ENCODE data around the gene ZNRF1. TPM values are rescaled to one million over a fixed set of nuclear protein-coding genes. Genes with fewer than 3 reads are reported as not detected.
"Not testable (repeated sequence)": the region's sequence is repeated elsewhere in the genome, so short reads cannot be mapped to it uniquely, and the experiment has no call there.

ZNRF1 gene
- polyA plus RNA-seq, 1 donor = 14.0 TPM

DNA sequence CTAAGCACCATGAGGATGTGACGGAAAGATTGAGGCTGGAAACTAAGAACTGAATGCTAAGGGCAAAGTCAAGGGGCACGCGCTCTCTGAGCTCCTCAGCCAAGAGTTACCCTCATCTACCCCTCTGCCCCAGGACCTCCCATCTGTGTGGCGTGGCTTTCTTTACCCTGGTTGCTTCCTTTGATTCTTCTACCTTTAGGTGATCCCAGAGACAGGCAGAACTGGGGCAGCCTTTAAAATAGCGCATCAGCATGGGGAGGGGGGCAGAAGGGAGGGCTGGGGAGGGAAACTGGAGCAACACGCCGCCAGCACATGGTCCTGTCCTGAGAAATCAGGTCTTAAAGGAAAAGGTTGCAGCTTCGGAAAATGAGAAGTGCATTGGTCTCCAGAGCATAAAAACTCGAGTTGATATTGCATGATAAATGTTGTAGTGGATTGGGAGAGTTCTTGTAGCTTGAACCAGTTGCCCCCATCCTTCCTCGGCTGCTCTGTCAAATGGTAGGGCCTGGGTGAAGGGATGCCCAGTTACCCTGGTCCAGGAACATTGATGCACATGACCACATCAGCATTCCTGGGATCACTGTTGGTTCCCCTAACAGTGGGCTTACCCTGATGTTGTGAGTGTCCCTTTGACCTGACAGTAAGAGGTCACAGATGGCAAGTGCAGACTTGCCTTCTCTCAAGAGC lies 88.0 kb downstream of the ZNRF1 start:
- WGBS (ENCODE audit: insufficient coverage, low lambda C conversion rate) = no CpG with 5 or more reads among the region's 10 CpGs
- H3K4me1 ChIP-seq (ENCODE audit: control insufficient read depth, insufficient read depth, low read length) = peaks cover 3% of the 10 kb centered on the region
- no peak overlapping the region for H3K27ac ChIP-seq (ENCODE audit: low read length)
- H3K4me3 ChIP-seq (ENCODE audit: low read length) = no peak overlapping the region
- no peak for DNase-seq
- no peaks in the 10 kb centered on the region for H3K36me3 ChIP-seq (ENCODE audit: control insufficient read depth, insufficient read depth, low read length)
- H3K27me3 ChIP-seq (ENCODE audit: control insufficient read depth, insufficient read depth, low read length) = no peaks in the 10 kb centered on the region
- peaks cover 2% of the 10 kb centered on the region for H3K9me3 ChIP-seq (ENCODE audit: control insufficient read depth, low read depth, low read length)

GRCh38 chr16:75087375-75087979 lies 88.7 kb downstream of the ZNRF1 start:
- no peak overlapping the region for H3K4me3 ChIP-seq (ENCODE audit: low read length)
- peaks cover 2% of the 10 kb centered on the region for H3K9me3 ChIP-seq (ENCODE audit: control insufficient read depth, low read depth, low read length)
- H3K27ac ChIP-seq (ENCODE audit: low read length) = peak overlapping the region; percentile 5
- no peaks in the 10 kb centered on the region for H3K27me3 ChIP-seq (ENCODE audit: control insufficient read depth, insufficient read depth, low read length)
- H3K4me1 ChIP-seq (ENCODE audit: control insufficient read depth, insufficient read depth, low read length) = peaks cover 3% of the 10 kb centered on the region
- DNase-seq = peak in 1 of 2 donors; percentile 41
- no peaks in the 10 kb centered on the region for H3K36me3 ChIP-seq (ENCODE audit: control insufficient read depth, insufficient read depth, low read length)
- WGBS (ENCODE audit: insufficient coverage, low lambda C conversion rate) = no CpG with 5 or more reads among the region's 10 CpGs

DNA sequence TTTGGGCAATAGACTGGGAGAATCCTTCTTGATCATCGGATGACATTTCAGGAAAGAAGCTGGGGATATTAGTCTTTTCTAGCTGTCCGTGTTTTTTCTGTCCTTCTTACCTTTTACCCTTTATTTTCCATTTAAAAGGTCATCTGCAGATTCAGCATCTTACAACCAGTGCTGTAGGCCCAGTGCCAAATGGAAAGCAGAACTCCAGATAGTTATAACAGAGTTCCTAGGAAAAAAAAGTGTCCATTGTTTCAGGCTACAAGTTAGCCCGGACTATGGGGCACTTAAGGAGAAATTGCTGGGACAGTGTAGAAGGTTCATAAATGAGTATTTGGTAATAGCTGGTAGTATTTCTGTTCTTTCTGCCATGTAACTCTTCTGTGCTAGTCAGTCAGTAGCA lies 89.4 kb downstream of the ZNRF1 start:
- DNase-seq = no peak
- whole genome bisulfite sequencing (ENCODE audit: insufficient coverage, low lambda C conversion rate) = 78% methylated on average over 1 of the region's 3 CpGs
- H3K36me3 ChIP-seq (ENCODE audit: control insufficient read depth, insufficient read depth, low read length) = no peaks in the 10 kb centered on the region
- H3K9me3 ChIP-seq (ENCODE audit: control insufficient read depth, low read depth, low read length) = peaks cover 2% of the 10 kb centered on the region
- peaks cover 3% of the 10 kb centered on the region for H3K4me1 ChIP-seq (ENCODE audit: control insufficient read depth, insufficient read depth, low read length)
- H3K4me3 ChIP-seq (ENCODE audit: low read length) = no peak overlapping the region
- H3K27me3 ChIP-seq (ENCODE audit: control insufficient read depth, insufficient read depth, low read length) = no peaks in the 10 kb centered on the region
- H3K27ac ChIP-seq (ENCODE audit: low read length) = no peak overlapping the region

DNA sequence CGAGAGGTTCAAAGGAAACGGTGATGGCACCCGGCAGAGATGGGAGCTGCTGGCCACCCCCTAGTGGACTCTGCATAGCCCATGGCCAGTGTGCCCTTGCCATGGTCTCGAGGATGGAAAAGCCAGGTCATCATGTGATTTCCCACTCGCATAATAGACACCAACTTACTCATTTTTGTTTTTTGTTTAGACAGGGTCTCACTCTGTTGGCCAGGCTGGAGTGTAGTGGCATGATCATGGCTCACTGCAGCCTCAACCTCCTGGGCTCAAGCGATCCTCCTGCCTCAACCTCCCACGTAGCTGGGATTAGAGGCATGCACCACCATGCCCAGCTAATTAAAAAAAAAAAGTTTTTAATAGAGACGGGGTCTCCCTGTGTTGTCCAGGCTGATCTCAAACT lies 90.1 kb downstream of the ZNRF1 start:
- peaks cover 2% of the 10 kb centered on the region for H3K9me3 ChIP-seq (ENCODE audit: control insufficient read depth, low read depth, low read length)
- no peaks in the 10 kb centered on the region for H3K36me3 ChIP-seq (ENCODE audit: control insufficient read depth, insufficient read depth, low read length)
- no peak overlapping the region for H3K27ac ChIP-seq (ENCODE audit: low read length)
- H3K4me1 ChIP-seq (ENCODE audit: control insufficient read depth, insufficient read depth, low read length) = peaks cover 11% of the 10 kb centered on the region
- H3K27me3 ChIP-seq (ENCODE audit: control insufficient read depth, insufficient read depth, low read length) = no peaks in the 10 kb centered on the region
- no peak overlapping the region for H3K4me3 ChIP-seq (ENCODE audit: low read length)
- DNase-seq = no peak
- no CpG with 5 or more reads among the region's 8 CpGs for WGBS (ENCODE audit: insufficient coverage, low lambda C conversion rate)

GRCh38 chr16:75089486-75090202 lies 90.8 kb downstream of the ZNRF1 start:
- H3K9me3 ChIP-seq (ENCODE audit: control insufficient read depth, low read depth, low read length) = peaks cover 2% of the 10 kb centered on the region
- peaks cover 11% of the 10 kb centered on the region for H3K4me1 ChIP-seq (ENCODE audit: control insufficient read depth, insufficient read depth, low read length)
- WGBS (ENCODE audit: insufficient coverage, low lambda C conversion rate) = no CpG with 5 or more reads among the region's 6 CpGs
- H3K36me3 ChIP-seq (ENCODE audit: control insufficient read depth, insufficient read depth, low read length) = no peaks in the 10 kb centered on the region
- H3K27me3 ChIP-seq (ENCODE audit: control insufficient read depth, insufficient read depth, low read length) = no peaks in the 10 kb centered on the region
- H3K4me3 ChIP-seq (ENCODE audit: low read length) = no peak overlapping the region
- H3K27ac ChIP-seq (ENCODE audit: low read length) = no peak overlapping the region
- no peak for DNase-seq

DNA sequence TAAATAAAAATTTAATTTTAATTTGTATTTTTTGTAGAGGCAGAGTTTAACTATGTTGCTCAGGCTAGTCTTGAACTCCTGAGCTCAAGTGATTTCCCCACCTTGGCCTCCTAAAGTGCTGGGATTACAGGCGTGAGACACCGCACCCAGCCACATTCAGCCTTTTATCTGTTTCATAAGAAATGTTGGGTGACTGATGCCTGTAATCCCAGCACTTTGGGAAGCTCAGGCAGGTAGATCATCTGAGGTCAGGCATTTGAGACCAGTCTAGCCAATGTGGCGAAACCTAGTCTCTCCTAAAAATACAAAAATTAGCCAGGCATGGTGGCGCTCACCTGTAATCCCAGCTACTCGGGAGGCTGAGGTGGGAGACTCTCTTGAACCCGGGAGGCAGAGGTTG lies 92.1 kb downstream of the ZNRF1 start:
- H3K36me3 ChIP-seq (ENCODE audit: control insufficient read depth, insufficient read depth, low read length); DNase-seq; H3K4me3 ChIP-seq (ENCODE audit: low read length); H3K27ac ChIP-seq (ENCODE audit: low read length); H3K9me3 ChIP-seq (ENCODE audit: control insufficient read depth, low read depth, low read length); H3K27me3 ChIP-seq (ENCODE audit: control insufficient read depth, insufficient read depth, low read length): not testable (repeated sequence)
- no CpG with 5 or more reads among the region's 6 CpGs for WGBS (ENCODE audit: insufficient coverage, low lambda C conversion rate)
- H3K4me1 ChIP-seq (ENCODE audit: control insufficient read depth, insufficient read depth, low read length) = peaks cover 11% of the 10 kb centered on the region

GRCh38 chr16:75091619-75092018 lies 92.8 kb downstream of the ZNRF1 start:
- not testable (repeated sequence) for DNase-seq; H3K4me3 ChIP-seq (ENCODE audit: low read length); H3K27me3 ChIP-seq (ENCODE audit: control insufficient read depth, insufficient read depth, low read length); H3K36me3 ChIP-seq (ENCODE audit: control insufficient read depth, insufficient read depth, low read length); H3K27ac ChIP-seq (ENCODE audit: low read length); H3K9me3 ChIP-seq (ENCODE audit: control insufficient read depth, low read depth, low read length)
- WGBS (ENCODE audit: insufficient coverage, low lambda C conversion rate) = 0% methylated on average over 1 of the region's 3 CpGs
- peaks cover 11% of the 10 kb centered on the region for H3K4me1 ChIP-seq (ENCODE audit: control insufficient read depth, insufficient read depth, low read length)

DNA sequence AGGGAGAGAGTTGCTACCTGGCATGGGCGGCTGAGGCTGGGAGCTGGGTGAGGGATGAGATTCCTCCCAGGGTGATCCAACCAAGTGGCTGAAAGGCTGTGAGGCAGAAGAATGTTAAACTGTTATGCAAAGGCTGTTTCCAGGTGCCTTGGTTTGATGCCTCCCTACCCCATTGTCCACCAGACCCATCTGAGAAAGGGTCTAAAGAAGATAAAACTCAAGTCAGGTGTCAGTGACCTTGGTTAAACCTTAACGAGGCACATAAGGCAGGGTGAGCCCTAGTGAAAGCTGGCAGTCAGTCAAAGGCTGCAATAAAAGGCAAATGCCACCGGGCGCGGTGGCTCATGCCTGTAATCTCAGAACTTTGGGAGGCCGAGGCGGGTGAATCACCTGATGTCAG lies 94.0 kb downstream of the ZNRF1 start:
- Histone ChIP-seq H3K4me1 (ENCODE audit: control insufficient read depth, insufficient read depth, low read length) (peaks cover 8% of the 10 kb centered on the region), H3K27me3 (ENCODE audit: control insufficient read depth, insufficient read depth, low read length) (no peaks in the 10 kb centered on the region), H3K4me3 (ENCODE audit: low read length) (no peak overlapping the region), H3K36me3 (ENCODE audit: control insufficient read depth, insufficient read depth, low read length) (no peaks in the 10 kb centered on the region), H3K27ac (ENCODE audit: low read length) (no peak overlapping the region), H3K9me3 (ENCODE audit: control insufficient read depth, low read depth, low read length) (no peaks in the 10 kb centered on the region)
- no CpG with 5 or more reads among the region's 7 CpGs for WGBS (ENCODE audit: insufficient coverage, low lambda C conversion rate)
- DNase-seq = peak in 1 of 2 donors; percentile 47

GRCh38 chr16:75093598-75094540 lies 95.0 kb downstream of the ZNRF1 start:
- 100% methylated on average over 2 of the region's 23 CpGs for WGBS (ENCODE audit: insufficient coverage, low lambda C conversion rate)
- Histone ChIP-seq H3K4me1 (ENCODE audit: control insufficient read depth, insufficient read depth, low read length) (peaks cover 8% of the 10 kb centered on the region), H3K27me3 (ENCODE audit: control insufficient read depth, insufficient read depth, low read length) (no peaks in the 10 kb centered on the region), H3K9me3 (ENCODE audit: control insufficient read depth, low read depth, low read length) (no peaks in the 10 kb centered on the region), H3K27ac (ENCODE audit: low read length) (no peak overlapping the region), H3K36me3 (ENCODE audit: control insufficient read depth, insufficient read depth, low read length) (peaks cover 2% of the 10 kb centered on the region), H3K4me3 (ENCODE audit: low read length) (no peak overlapping the region)
- DNase-seq = no peak

DNA sequence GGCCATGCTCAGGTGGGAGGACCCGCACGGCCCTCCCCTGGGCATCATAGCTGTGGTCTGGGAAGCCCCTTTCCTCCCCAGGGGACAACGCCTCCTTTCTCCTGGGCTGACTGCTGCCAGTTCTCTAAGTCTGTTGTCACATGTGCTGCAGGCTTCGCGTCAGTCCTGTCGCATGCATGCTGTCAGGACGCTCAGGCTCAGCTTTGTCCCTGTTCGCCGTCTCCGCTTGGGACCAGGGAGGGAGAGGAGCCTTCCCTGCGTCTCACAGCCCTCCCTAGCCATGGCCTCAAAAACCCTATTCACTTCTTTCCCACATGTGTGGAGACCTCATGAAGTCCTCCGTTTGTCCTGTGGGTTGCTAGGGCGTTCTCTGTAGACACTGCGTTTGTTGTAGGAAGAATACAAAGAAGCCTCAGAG lies 96.4 kb downstream of the ZNRF1 start:
- Histone ChIP-seq H3K9me3 (ENCODE audit: control insufficient read depth, low read depth, low read length) (no peaks in the 10 kb centered on the region), H3K36me3 (ENCODE audit: control insufficient read depth, insufficient read depth, low read length) (peaks cover 2% of the 10 kb centered on the region), H3K4me1 (ENCODE audit: control insufficient read depth, insufficient read depth, low read length) (peaks cover 8% of the 10 kb centered on the region), H3K27me3 (ENCODE audit: control insufficient read depth, insufficient read depth, low read length) (no peaks in the 10 kb centered on the region), H3K4me3 (ENCODE audit: low read length) (no peak overlapping the region), H3K27ac (ENCODE audit: low read length) (no peak overlapping the region)
- no peak for DNase-seq
- no CpG with 5 or more reads among the region's 14 CpGs for WGBS (ENCODE audit: insufficient coverage, low lambda C conversion rate)
